PC-3 (cell line): Measurements from ENCODE around the gene FKBP3. TPM values are rescaled to one million over a fixed set of nuclear protein-coding genes. Genes with fewer than 3 reads are reported as not detected.
A peak's percentile ranks its signal among the peaks of the same experiment; 100 is the strongest.

Experiments
- ATAC-seq: fragments of 200-7000 bp; cut with Tn5 transposase; 2 replicates; pipeline ENCODE4 v1.9.1; 2020; ENCODE audit warnings: mild to moderate bottlenecking, moderate library complexity
- BruUV-seq: library from RNA; stranded (reverse); fragments of 400-500 nt; replicated peaks from 2 replicates; lab custom pipeline; 2021; lab: Mats Ljungman, UMichigan
- CTCF ChIA-PET: fragments of 300-600 bp; sonication (Branson Sonifier 250); formaldehyde crosslinking; loops from one replicate; lab custom pipeline; 2022; ENCODE audit warnings: antibody characterized with exemption; lab: Charles Lee
- POLR2A ChIA-PET: fragments of 300-600 bp; sonication (Branson Sonifier 250); formaldehyde crosslinking; loops from one replicate; lab custom pipeline; 2022; ENCODE audit warnings: antibody characterized with exemption; ENCODE audit not compliant: unreplicated experiment; lab: Charles Lee
- DNase-seq: peaks from one replicate; pipeline ENCODE4 v3.0.0-alpha.2; 2015
- H2AFZ ChIP-seq: fragments of 300-600 bp; sonication (generic); 2 replicates; pipeline ENCODE4 v1.6.0; 2016; ENCODE audit warnings: antibody characterized with exemption, low read length
- H3F3A ChIP-seq: fragments of 300-600 bp; sonication (generic); one replicate; pipeline ENCODE4 v1.6.0; 2017; ENCODE audit warnings: antibody characterized with exemption, low read length, control low read depth, mild to moderate bottlenecking; ENCODE audit not compliant: unreplicated experiment
- H3K27ac ChIP-seq: fragments of 300-600 bp; sonication (generic); 2 replicates; pipeline ENCODE4 v1.5.1; 2016; ENCODE audit warnings: mild to moderate bottlenecking, low read length
- H3K27me3 ChIP-seq: fragments of 300-600 bp; sonication (generic); 2 replicates; pipeline ENCODE4 v1.6.1; 2016; ENCODE audit warnings: low read length, mixed read lengths
- H3K36me3 ChIP-seq: fragments of 300-600 bp; sonication (generic); 2 replicates; pipeline ENCODE4 v1.6.1; 2016; ENCODE audit warnings: low read depth, mixed run types, low read length, mixed read lengths
- H3K4me1 ChIP-seq: fragments of 300-600 bp; sonication (generic); 2 replicates; pipeline ENCODE4 v1.5.1; 2016; ENCODE audit warnings: low read length; ENCODE audit not compliant: insufficient read depth
- H3K4me2 ChIP-seq: fragments of 300-600 bp; sonication (generic); 2 replicates; pipeline ENCODE4 v1.6.0; 2016; ENCODE audit warnings: low read length
- H3K4me3 ChIP-seq: fragments of 300-600 bp; sonication (generic); 2 replicates; pipeline ENCODE4 v1.5.1; 2016; ENCODE audit warnings: mild to moderate bottlenecking, low read length, mixed read lengths
- H3K79me2 ChIP-seq: fragments of 300-600 bp; sonication (generic); 2 replicates; pipeline ENCODE4 v1.6.1; 2017; ENCODE audit warnings: low read length, mixed read lengths
- H3K9ac ChIP-seq: fragments of 300-600 bp; sonication (generic); 2 replicates; pipeline ENCODE4 v1.6.0; 2016; ENCODE audit warnings: mild to moderate bottlenecking, low read length
- H3K9me2 ChIP-seq: fragments of 300-600 bp; sonication (generic); replicated peaks from 2 replicates; pipeline ENCODE4 v1.6.1; 2016; ENCODE audit warnings: mixed run types, low read length, mixed read lengths
- H3K9me3 ChIP-seq: fragments of 300-600 bp; sonication (generic); 2 replicates; pipeline ENCODE4 v1.6.1; 2016; ENCODE audit warnings: low read length, mixed read lengths
- H4K20me1 ChIP-seq: fragments of 300-600 bp; sonication (generic); 2 replicates; pipeline ENCODE4 v1.6.1; 2016; ENCODE audit warnings: low read length, mixed read lengths
- CTCF ChIP-seq: fragments of 300-600 bp; sonication (generic); conservative IDR thresholded peaks from 2 replicates; pipeline ENCODE4 v1.5.1; 2017; ENCODE audit warnings: antibody characterized with exemption, low read depth, mild to moderate bottlenecking, low read length
- EZH2 ChIP-seq: fragments of 300-600 bp; sonication (generic); IDR thresholded peaks from one replicate; pipeline ENCODE4 v1.6.1; 2017; ENCODE audit warnings: antibody characterized with exemption, mild to moderate bottlenecking, low read length; ENCODE audit not compliant: unreplicated experiment
- EZH2phosphoT487 ChIP-seq: fragments of 300-600 bp; sonication (generic); IDR thresholded peaks from 2 replicates; pipeline ENCODE4 v1.6.1; 2018; ENCODE audit warnings: mild to moderate bottlenecking, antibody characterized with exemption, low read length, borderline replicate concordance
- intact Hi-C: fragments of 100-400 bp; cut with micrococcal nuclease; formaldehyde crosslinking; loops from 2 replicates; pipeline ENCODE4 v1.9.0; 2023
- total RNA-seq: library from RNA; depleted of rRNA; stranded (reverse); fragments of >200 nt; gene quantifications from 2 replicates; pipeline ENCODE4 v1.2.3, GENCODE V29; 2014

Gene FKBP3
- total RNA-seq, 1 experiment from 2014 or later = 53.7 TPM

GRCh38 chr14:45084946-45085346, 49.3 kb downstream of the FKBP3 start:
- H3K4me1 ChIP-seq = peaks cover 37% of the 10 kb centered on the region
- H3K79me2 ChIP-seq = peaks cover 60% of the 10 kb centered on the region
- no peaks in the 10 kb centered on the region for H3K9me3 ChIP-seq
- H4K20me1 ChIP-seq = peaks cover 53% of the 10 kb centered on the region
- no peak overlapping the region for H3K27ac ChIP-seq
- intact Hi-C loops = loop anchor here (1.0 kb wide), 3 partner anchors 11 to 124 kb away; partner anchors contain the start of genes FANCM and KLHL28
- no peaks in the 10 kb centered on the region for H3F3A ChIP-seq
- TF ChIP-seq EZH2phosphoT487 (no peak), EZH2 (no peak)
- BruUV-seq = no TSS peak
- peak overlapping the region; percentile 97 for H3K9ac ChIP-seq
- ATAC-seq (no peak; the same call in 1 of the 2 replicates), DNase-seq (peak; percentile 15)
- no peak overlapping the region for H2AFZ ChIP-seq
- no peaks in the 10 kb centered on the region for H3K9me2 ChIP-seq
- H3K27me3 ChIP-seq = no peaks in the 10 kb centered on the region
- no peaks in the 10 kb centered on the region; the same call in 1 of the 2 replicates for H3K36me3 ChIP-seq
- H3K4me3 ChIP-seq = peak overlapping the region; percentile 99
- peak overlapping the region; percentile 88 for H3K4me2 ChIP-seq
- ChIA-PET POLR2A (interaction anchor here (0.8 kb wide), 1 partner anchor 28 kb away, joined by 3 read pairs; no protein-coding TSS in a partner anchor), CTCF (no interaction called here)

- TF ChIP-seq CTCF = no peak
- TF ChIP-seq EZH2 = no peak
- no peak for TF ChIP-seq EZH2phosphoT487
- peaks cover 29% of the 10 kb centered on the region; the same call in 1 of the 2 replicates for H3K4me1 ChIP-seq
- ATAC-seq (peak; percentile 85), DNase-seq (peak; percentile 97)
- H3K9me2 ChIP-seq = no peaks in the 10 kb centered on the region
- H3K27ac ChIP-seq = peak within 1 kb of the TSS; percentile 60
- peaks cover 46% of the 10 kb centered on the region for H4K20me1 ChIP-seq
- peak within 1 kb of the TSS; percentile 88 for H3K4me2 ChIP-seq
- no peaks in the 10 kb centered on the region for H3K27me3 ChIP-seq
- peak within 1 kb of the TSS; percentile 96 for H2AFZ ChIP-seq
- peak within 1 kb of the TSS; percentile 97 for H3K9ac ChIP-seq
- intact Hi-C loops = loop anchor here (1.0 kb wide), 3 partner anchors 12 to 123 kb away; partner anchors contain the start of genes FANCM and KLHL28
- BruUV-seq = TSS peak; percentile 64
- no peaks in the 10 kb centered on the region; the same call in 1 of the 2 replicates for H3K36me3 ChIP-seq
- no peaks in the 10 kb centered on the region for H3K9me3 ChIP-seq
- no peaks in the 10 kb centered on the region for H3F3A ChIP-seq
- ChIA-PET POLR2A (interaction anchor here (0.7 kb wide), 1 partner anchor 48 kb away, joined by 4 read pairs; no protein-coding TSS in a partner anchor), CTCF (no interaction called here)
- H3K4me3 ChIP-seq = peak within 1 kb of the TSS; percentile 99
- peaks cover 52% of the 10 kb centered on the region for H3K79me2 ChIP-seq
Measured at GRCh38 chr14:45083976-45084722, 50.1 kb downstream of the FKBP3 start, which contains the start of gene PRPF39. Gene PRPF39 (plus strand): TSS chr14:45084116. CDS start chr14:45095240, 11,124 bp downstream.

- H3F3A ChIP-seq = no peaks in the 10 kb centered on the region
- peaks cover 47% of the 10 kb centered on the region for H3K79me2 ChIP-seq
- H3K27ac ChIP-seq = no peak overlapping the region
- ChIA-PET CTCF (no interaction called here), POLR2A (interaction anchor here (0.6 kb wide), 1 partner anchor 998 kb away, joined by 8 read pairs; no protein-coding TSS in a partner anchor)
- H3K9me3 ChIP-seq = no peaks in the 10 kb centered on the region
- DNase-seq = no peak
- H3K27me3 ChIP-seq = no peaks in the 10 kb centered on the region
- no peaks in the 10 kb centered on the region for H3K9me2 ChIP-seq
- ATAC-seq = no peak
- peak overlapping the region; percentile 97 for H3K9ac ChIP-seq
- H2AFZ ChIP-seq = peak overlapping the region; percentile 96
- no peaks in the 10 kb centered on the region for H3K36me3 ChIP-seq
- TF ChIP-seq CTCF (no peak), EZH2 (no peak), EZH2phosphoT487 (no peak)
- no TSS peak for BruUV-seq
- H3K4me3 ChIP-seq = peak overlapping the region; percentile 99
- H3K4me2 ChIP-seq = peak overlapping the region; percentile 88
- H4K20me1 ChIP-seq = peaks cover 41% of the 10 kb centered on the region
- peaks cover 27% of the 10 kb centered on the region; the same call in 1 of the 2 replicates for H3K4me1 ChIP-seq
- intact Hi-C loops = no loop called here
Measured at GRCh38 chr14:45083617-45083975, 50.7 kb downstream of the FKBP3 start.
